AG08396 (cell line): Measurements from ENCODE around the gene UBL4B.
"Not testable (repeated sequence)": the region's sequence is repeated elsewhere in the genome, so short reads cannot be mapped to it uniquely, and the experiment has no call there.

Source experiments
- DNase-seq: peaks from one replicate; pipeline ENCODE4 v3.0.0; 2012; ENCODE audit warnings: low spot score, mixed read lengths

UBL4B gene

GRCh38 chr1:110112143-110112542 is at the start of gene UBL4B:
TSS of gene UBL4B (plus strand) at chr1:110112443. CDS start at chr1:110112535, 92 bp downstream.
- no peak for DNase-seq

DNA sequence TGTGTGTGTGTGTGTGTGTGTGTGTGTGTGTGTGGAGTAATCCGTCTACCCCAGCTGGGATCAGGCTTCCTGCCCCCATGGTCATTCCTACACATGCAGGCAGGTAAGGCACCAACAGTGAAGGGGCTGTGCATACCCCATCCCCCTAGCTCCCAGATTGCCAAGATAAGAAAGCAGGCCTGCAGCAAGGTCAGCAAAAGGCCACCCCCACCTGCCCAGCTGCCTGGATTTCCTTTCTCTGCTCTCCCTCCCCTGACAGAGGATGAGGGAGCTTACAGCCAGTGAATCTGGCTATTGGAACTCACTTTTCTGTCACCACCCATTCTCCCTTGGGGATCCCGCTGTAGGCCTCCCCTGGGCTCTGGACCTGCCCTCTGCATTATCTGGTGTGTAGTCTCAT is 49.6 kb upstream of the UBL4B start:
- no peak for DNase-seq

DNA sequence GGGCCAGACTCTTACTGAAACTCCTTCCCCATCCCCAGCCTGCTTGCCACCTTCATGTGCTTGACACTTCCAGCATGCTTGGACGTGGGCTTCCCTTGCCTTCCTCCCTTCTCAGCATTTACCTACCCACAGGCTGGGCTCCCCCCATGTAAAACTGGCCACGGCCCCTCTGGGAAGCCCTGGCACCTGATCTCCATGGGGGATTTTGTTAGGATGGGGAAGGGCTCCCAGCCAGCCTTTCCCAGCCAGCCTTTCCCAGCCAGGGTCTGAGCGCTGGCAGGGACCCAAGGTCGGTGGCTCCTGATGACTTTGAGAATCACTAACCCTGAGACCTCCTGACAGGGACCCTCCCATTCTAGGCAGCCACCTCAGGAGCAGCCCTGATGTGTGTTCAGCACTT is 48.5 kb upstream of the UBL4B start:
- DNase-seq: no peak

DNA sequence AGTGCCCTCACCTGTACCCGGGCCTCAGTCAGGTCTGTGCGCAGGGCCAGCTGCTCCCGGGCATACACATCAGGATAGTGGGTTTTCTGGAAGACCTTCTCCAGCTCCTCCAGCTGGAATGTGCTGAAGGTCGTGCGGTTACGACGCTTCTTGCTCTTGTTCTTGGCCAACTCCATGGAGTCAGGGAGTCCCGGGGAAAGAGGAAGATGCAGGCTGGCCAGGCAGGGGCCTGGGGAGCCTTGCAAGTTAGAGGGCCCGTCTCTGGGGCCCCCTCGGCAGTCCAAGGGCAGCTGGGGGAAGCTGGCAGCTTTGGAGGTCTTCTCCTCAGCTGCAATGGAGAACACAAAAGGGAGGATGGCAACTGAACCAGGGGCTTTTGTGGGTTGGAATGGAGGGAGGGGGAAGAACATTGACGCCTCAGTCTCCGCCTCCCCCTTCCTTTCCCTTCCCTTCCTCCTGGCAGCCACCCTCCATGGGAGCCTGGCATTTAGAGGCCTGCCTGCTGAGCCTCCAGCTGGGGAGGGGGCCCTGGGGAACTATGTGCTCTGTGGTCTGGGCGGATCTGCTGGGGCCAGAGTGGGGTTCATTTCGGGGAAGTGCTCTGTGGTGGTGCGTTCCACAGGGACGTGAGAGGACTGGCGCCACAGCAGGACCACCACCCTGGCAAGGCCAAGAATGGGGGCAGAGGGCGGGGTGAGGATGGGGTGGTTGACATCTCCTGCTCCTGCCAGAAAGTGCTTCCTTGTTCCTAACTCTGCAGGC is 47.5 kb upstream of the UBL4B start:
- DNase-seq: no peak

DNA sequence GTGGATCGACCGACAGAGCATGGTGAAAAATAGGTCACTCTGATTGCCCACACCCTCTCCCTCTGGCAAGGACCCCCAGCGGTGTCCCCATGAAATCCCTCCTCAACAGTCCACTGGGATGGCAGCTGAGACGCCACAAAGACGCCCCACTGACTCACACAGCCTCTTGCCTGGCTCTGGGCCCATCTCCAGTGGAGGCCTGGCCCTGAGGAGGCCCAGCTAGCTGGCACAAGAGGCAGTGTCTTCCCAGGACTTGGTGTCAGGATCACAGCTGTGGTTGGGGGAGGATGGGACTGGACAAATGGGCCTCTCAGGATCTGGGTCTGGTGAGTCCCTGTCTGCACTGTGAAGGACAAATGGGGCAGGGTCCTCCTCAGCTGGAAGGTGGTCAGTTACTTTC is 46.4 kb upstream of the UBL4B start:
- no peak for DNase-seq

GRCh38 chr1:110067479-110067892 is 44.8 kb upstream of the UBL4B start:
- DNase-seq: no peak

GRCh38 chr1:110067893-110068645 is 44.2 kb upstream of the UBL4B start:
- no peak for DNase-seq

GRCh38 chr1:110068646-110069403 is 43.4 kb upstream of the UBL4B start:
- no peak for DNase-seq

- DNase-seq: no peak
Observed at GRCh38 chr1:110069404-110070281, 42.6 kb upstream of the UBL4B start.

DNA sequence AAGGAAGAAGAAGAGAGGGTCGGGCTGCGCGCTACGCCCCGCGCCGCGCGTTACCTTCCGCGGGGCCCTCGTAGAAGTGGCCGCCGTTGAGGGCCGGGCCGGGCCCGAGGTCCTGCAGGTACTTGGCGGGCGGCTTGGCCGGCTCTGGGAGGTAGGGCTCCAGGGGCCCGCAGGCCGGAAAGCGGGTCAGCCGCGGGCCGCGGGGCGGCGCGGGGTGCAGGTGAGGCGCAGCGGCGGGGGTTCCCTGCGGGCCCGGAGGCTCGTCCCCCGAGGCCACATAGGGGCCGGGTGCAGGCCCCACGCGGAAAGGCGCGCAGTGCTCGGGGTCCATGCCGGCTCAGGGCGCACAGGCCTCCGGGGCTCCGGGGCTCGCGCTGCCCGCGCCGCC is 42.0 kb upstream of the UBL4B start:
- DNase-seq: no peak

DNA sequence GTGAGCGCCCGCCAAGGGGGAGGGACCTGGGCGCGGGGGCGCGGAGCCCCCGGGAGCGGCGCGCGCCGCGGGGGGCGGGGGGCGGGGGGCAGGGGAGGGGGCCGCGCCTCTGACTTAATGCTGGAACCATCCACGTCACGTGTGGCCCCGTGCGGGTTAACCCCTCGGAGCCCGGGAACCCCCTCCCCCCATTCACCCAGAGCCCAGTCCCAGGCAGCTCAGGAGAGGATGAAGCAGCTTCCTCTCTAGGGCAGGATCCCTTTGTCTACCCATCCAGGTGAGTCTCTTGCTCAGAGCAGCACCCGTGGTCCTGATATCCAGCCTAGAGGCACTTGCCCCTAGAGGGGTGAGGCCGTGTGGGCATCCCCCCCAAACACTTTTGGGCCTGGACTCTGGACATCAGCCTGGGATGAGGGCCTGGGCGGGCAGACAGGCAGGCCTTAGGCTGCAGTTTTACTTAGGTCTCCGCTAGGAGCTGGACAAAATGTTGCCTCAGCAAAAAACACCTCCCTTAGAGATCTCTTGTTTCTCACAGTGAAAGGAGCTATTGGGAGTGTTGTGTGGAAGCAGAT is 41.5 kb upstream of the UBL4B start, which contains the start of gene ALX3:
ALX3 (minus strand) TSS at position 2 of the 572 bp plus-strand sequence. CDS start 60 bp downstream, outside the sequence.
- no peak for DNase-seq

DNA sequence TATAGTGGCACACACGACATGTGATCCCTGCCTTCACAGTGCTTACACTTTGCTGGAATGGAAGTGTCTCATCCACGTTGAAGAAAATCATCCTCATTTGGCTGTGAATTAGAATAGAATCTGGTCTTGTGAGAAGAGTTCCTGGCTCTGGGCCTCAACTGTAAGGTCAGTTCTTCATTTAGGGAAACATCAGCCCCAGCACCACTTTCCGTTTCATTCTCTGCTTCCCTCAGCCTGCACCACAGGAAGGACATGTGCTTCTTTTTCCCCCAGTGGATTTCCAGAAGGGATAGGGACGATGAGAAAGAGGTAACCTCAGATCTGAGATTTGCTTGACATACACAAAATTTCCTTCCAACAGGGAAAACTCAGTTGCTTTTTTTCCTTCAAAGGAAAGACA is 38.1 kb upstream of the UBL4B start:
- DNase-seq: no peak

- no peak for DNase-seq
Observed at GRCh38 chr1:110076789-110077500, 35.3 kb upstream of the UBL4B start.

GRCh38 chr1:110079995-110080394 is 32.2 kb upstream of the UBL4B start:
- not testable (repeated sequence) for DNase-seq

DNA sequence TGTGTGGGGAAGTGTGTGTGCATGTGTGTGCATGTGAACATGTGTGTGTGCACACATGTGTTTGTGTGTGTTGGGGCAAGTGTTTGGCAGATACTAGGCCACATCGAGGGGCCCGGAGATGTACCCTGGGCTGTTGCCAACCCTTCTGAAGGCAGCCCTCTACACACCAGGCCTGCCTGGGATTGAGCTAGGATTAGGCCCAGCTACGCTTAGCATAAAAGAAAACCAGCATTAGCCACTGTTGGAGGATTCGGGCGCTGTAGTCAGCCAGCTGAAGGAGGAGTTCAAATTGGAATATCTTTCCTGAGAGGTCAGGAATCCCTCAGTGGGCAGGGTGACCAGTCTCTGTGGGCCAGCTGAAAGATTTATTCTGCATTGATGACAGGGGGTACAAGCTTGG is 31.2 kb upstream of the UBL4B start:
- no peak for DNase-seq

- no peak for DNase-seq
Observed at GRCh38 chr1:110082477-110082876, 29.8 kb upstream of the UBL4B start.

DNA sequence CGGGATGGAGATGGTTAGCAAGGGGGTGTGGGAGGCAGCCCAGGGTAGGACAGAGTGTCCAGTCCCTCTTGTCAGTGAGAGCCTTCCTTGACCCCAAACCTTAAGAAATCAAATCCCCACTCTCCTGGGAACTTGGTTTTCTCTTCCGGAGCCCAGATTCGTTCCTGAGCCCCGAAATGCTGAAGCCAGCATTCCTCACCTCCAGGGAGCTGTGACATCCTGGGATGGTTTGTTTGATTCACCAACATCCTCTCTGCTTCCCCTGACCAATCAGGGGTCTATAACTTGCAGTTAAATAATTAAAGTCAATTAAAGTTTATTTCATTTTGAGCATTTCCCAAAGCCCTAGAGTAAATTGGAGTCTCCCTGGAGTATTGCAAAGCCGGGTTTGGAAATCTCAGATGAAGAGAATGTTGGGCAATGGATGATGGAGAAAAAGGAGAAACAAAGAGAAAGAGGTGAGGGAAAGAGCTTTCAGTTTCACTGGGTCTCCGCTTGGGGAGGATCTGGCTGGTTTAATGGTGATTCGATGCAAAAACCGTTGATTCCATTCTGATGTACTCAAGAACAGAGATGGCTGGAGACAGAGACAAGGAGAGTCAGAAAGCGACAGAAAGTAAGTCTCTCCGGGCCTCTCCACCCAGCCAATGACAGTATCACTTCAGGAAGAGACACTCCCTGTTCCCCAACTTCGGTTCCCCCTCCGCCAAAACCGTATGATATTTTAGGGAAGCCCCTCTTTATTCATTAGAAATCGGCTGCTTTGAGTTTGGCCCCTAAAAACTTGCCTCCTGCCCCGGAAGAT is 29.0 kb upstream of the UBL4B start:
- no peak for DNase-seq

DNA sequence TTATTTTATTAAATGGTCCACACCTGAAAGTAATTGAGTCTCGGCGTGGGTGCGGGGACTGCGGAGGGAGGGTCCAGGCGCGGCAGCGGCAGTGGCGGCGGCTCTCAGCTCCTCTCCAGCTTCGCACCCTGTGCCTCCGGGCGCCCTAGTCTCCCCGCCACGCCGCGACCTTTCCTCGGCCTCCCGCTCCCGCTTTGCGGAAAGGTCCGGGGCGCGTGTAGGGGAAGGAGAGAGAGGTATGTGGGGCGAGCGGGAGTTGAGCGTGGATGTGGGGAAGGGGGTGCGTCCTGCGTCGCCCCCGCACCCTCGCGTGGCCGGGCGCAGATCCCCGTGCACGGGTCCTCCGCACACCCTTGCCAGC is 28.4 kb upstream of the UBL4B start:
- DNase-seq: no peak

DNA sequence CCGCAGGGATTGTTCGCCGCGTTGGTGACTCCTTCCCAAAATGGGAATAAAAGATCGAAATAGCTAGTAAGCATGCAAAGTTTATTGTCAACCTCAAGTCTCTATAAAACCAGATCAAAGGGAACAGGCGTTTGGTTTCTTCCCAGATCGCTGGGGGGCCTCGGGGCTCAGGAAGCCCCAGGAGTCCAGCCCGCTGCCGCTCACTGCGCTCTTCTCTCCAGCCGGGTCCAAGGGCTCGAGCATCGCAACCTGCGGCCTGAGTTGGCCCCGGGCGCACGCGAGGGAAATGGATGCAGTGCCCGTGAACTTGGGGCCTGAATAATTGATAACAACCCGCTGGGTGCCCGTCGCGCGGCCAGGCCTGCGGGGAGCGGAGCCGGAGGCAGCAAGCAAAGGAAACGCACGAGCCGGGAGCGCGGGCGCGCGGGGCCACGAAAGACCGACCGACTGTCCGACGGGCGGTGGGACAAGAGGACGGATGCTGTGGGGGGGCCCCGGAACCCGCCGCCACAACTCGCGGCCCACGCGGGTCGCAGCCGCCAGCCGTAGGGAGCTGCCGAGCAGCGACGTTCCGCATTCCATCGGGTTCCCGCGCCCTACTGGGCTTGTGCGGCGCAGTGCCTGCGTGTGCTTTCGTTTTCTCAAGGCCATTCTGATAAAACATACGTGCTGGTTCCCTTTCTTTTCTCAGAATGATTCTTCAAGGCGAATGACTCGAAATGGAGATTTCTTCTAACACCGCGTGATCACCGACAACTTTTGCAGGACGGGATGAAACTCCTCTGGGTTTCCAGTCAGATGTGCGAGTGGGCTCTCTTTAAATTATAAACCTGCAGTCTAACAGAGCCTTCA is 27.8 kb upstream of the UBL4B start:
- DNase-seq: peak; percentile 64
